GM12864 (cell line): ENCODE measurements around the gene SPATA25.

Experiments used
- DNase-seq: peaks from one replicate; pipeline ENCODE4 v3.0.0-alpha.2; 2011; ENCODE audit warnings: low read depth
- H3K4me3 ChIP-seq: 2 replicates; pipeline ENCODE4 v1.5.1; 2011; ENCODE audit warnings: mild to moderate bottlenecking, low read depth, low read length, control low read depth
- TF ChIP-seq, protein P1 (sequence below): IDR thresholded peaks from 2 replicates; pipeline ENCODE4 v1.5.1; 2011; ENCODE audit warnings: low read depth, mild to moderate bottlenecking, moderate library complexity, low read length, control low read depth, inconsistent platforms; ENCODE audit errors: missing control alignments

The SPATA25 gene

GRCh38 chr20:45920462-45921336, 33.3 kb upstream of the SPATA25 start:
- TF ChIP-seq, protein P1, sequence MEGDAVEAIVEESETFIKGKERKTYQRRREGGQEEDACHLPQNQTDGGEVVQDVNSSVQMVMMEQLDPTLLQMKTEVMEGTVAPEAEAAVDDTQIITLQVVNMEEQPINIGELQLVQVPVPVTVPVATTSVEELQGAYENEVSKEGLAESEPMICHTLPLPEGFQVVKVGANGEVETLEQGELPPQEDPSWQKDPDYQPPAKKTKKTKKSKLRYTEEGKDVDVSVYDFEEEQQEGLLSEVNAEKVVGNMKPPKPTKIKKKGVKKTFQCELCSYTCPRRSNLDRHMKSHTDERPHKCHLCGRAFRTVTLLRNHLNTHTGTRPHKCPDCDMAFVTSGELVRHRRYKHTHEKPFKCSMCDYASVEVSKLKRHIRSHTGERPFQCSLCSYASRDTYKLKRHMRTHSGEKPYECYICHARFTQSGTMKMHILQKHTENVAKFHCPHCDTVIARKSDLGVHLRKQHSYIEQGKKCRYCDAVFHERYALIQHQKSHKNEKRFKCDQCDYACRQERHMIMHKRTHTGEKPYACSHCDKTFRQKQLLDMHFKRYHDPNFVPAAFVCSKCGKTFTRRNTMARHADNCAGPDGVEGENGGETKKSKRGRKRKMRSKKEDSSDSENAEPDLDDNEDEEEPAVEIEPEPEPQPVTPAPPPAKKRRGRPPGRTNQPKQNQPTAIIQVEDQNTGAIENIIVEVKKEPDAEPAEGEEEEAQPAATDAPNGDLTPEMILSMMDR = no peak
- no peak for DNase-seq
- no peak overlapping the region for H3K4me3 ChIP-seq

- DNase-seq = no peak
- H3K4me3 ChIP-seq = no peak overlapping the region
- TF ChIP-seq, protein P1 = no peak
These were observed 32.3 kb upstream of the SPATA25 start for GRCh38 chr20:45919542-45920399.

GRCh38 chr20:45918779-45919537, 31.5 kb upstream of the SPATA25 start:
- DNase-seq = no peak
- no peak overlapping the region for H3K4me3 ChIP-seq
- TF ChIP-seq, protein P1 = no peak

DNA sequence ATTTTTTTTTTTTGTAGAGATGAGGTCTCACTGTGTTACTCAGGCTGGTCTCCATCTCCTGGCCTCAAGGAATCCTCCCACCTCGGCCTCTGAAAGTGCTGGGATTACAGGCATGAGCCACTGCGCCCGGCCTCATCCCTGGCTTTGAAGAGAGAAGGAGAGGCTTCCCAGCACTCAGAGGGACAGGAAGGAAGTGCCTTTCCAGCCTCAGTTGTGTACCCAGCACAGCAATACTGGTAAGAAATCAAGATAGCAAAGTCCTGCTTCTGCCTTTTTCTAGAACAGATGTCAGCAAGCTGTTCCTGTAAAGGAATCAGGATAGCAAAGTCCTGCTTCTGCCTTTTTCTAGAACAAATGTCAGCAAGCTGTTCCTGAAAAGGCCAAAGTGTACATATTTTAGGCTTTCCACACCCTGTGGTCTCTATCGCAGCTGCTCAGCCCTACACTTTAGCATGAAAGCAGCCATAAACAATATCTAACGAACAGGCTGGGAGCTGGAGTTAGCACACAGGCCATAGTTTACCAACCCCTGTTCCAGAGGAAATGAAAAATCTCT, 30.8 kb upstream of the SPATA25 start:
- TF ChIP-seq, protein P1 = no peak
- no peak overlapping the region for H3K4me3 ChIP-seq
- no peak for DNase-seq

- TF ChIP-seq, protein P1 = no peak
- no peak overlapping the region for H3K4me3 ChIP-seq
- no peak for DNase-seq
These were observed 30.3 kb upstream of the SPATA25 start for GRCh38 chr20:45917790-45918141.

GRCh38 chr20:45913116-45913515, 25.7 kb upstream of the SPATA25 start:
- no peak for DNase-seq
- no peak overlapping the region for H3K4me3 ChIP-seq
- TF ChIP-seq, protein P1 = no peak
